ENCODE results near the gene NOL9. TPM values are rescaled to one million over a fixed set of nuclear protein-coding genes. Genes with fewer than 3 reads are reported as not detected.

NOL9 gene
- total and polyA plus RNA-seq, 10 of the 15 experiments (the other 5 are each of a cell fraction or from before 2014, with no cell fraction given), result 3.9 to 35.9 (median 23.0) TPM

GRCh38 chr1:6475381-6476133, 78.8 kb downstream of the NOL9 start:
- no peaks in the 10 kb centered on the region for H3K9me3 ChIP-seq (replicated peaks; ENCODE audit: control insufficient read depth, insufficient read depth, low read length)
- H4K20me1 ChIP-seq (ENCODE audit: control insufficient read depth, insufficient read depth), result no peaks in the 10 kb centered on the region
- H3K4me2 ChIP-seq (ENCODE audit: control insufficient read depth, insufficient read depth), result no peak overlapping the region
- TF ChIP-seq SMC3 (IDR thresholded peaks at IDR 0.05; ENCODE audit: borderline replicate concordance, low read length) (peak; percentile 62), CTCF (IDR thresholded peaks at IDR 0.05 in 2 of 3, conservative IDR thresholded peaks at IDR 0.05 in 1 of 3; ENCODE audit: control insufficient read depth in 2 of 3, extremely low read depth in 1 of 3, insufficient read depth in 1 of 3, low read depth in 3 of 3, low read length in 3 of 3) (peak; percentile 86 to 95 (median 94)), GATAD2B (conservative IDR thresholded peaks at IDR 0.05; ENCODE audit: low read depth) (no peak), PRDM15 (CRISPR knock-in tag; IDR thresholded peaks at IDR 0.05) (no peak), MLLT1 (IDR thresholded peaks at IDR 0.05) (no peak), BACH1 (IDR thresholded peaks at IDR 0.05; ENCODE audit: borderline replicate concordance) (peak; percentile 72; the same call in 1 of the 2 replicates), CBX5 (IDR thresholded peaks at IDR 0.05; ENCODE audit: low read depth) (no peak), RUNX3 (IDR thresholded peaks at IDR 0.05; ENCODE audit: low read length) (no peak), HDGF (IDR thresholded peaks at IDR 0.05) (no peak), NFYB (IDR thresholded peaks at IDR 0.05; ENCODE audit: insufficient read depth, low read depth, low read length) (no peak), RAD21 (IDR thresholded peaks at IDR 0.05; ENCODE audit: insufficient read depth, low read depth, low read length) (peak; percentile 48), SP1 (IDR thresholded peaks at IDR 0.05; ENCODE audit: low read depth, low read length) (no peak), YY1 (IDR thresholded peaks at IDR 0.05; ENCODE audit: low read depth, low read length) (0 out of 2 replicates have a peak, but pooled peaks have one; percentile 31), EGR1 (IDR thresholded peaks at IDR 0.05; ENCODE audit: borderline replicate concordance in 1 of 2, low read depth in 2 of 2, low read length in 2 of 2) (no peak)
- 6% methylated on average over 33 of the region's 33 CpGs for WGBS (ENCODE audit: insufficient coverage, insufficient replicate concordance, low lambda C conversion rate, missing lambda C conversion rate)
- no peak overlapping the region for H3K9ac ChIP-seq (ENCODE audit: control insufficient read depth, insufficient read depth, low read length)
- RAD21 ChIA-PET (ENCODE audit: unreplicated experiment), result no interaction called here
- no peak for DNase-seq (ENCODE audit: low read depth, low spot score)
- no peak overlapping the region for H2AFZ ChIP-seq (ENCODE audit: control insufficient read depth, low read depth, low read length)
- SMC1A ChIA-PET (ENCODE audit: uncharacterized antibody, unreplicated experiment), result no interaction called here
- H3K4me1 ChIP-seq (ENCODE audit: control insufficient read depth, insufficient read depth, low read length), result no peaks in the 10 kb centered on the region
- ATAC-seq, result peak; percentile 97
- H3K36me3 ChIP-seq (ENCODE audit: control insufficient read depth in 2 of 2, insufficient read depth in 2 of 2, low read length in 1 of 2), result no peaks in the 10 kb centered on the region
- no peak overlapping the region for H3K27ac ChIP-seq (ENCODE audit: control insufficient read depth, insufficient read depth)
- H3K27me3 ChIP-seq (replicated peaks in 1 of 2; ENCODE audit: control insufficient read depth in 2 of 2, insufficient read depth in 2 of 2, low read length in 1 of 2), result no peaks in the 10 kb centered on the region
- in situ Hi-C loops (cut with MboI) (loop anchor here (25.0 kb wide), 1 partner anchor 737 kb away; no protein-coding TSS in a partner anchor), intact Hi-C loops (cut with micrococcal nuclease; ENCODE audit: unreplicated experiment) (no loop called here)
- H3K79me2 ChIP-seq (ENCODE audit: control insufficient read depth, insufficient read depth, low read length), result no peaks in the 10 kb centered on the region
- POLR2A ChIA-PET, result no interaction called here
- BruUV-seq (replicated peaks), result no TSS peak
- FAIRE-seq, result no peak
- CTCF ChIA-PET, result interaction anchor here (0.8 to 2.0 kb wide), 6 partner anchors 9 to 171 kb away, joined by 3 to 5 read pairs (median 4); partner anchors contain the start of gene TNFRSF25
- no peak overlapping the region for H3K4me3 ChIP-seq
